ENCODE results near the gene EFHC1. TPM values are rescaled to one million over a fixed set of nuclear protein-coding genes. Genes with fewer than 3 reads are reported as not detected.

The EFHC1 gene
- total and polyA plus RNA-seq, 2 experiments from 2014 or later = 24.3 to 28.0 TPM

DNA sequence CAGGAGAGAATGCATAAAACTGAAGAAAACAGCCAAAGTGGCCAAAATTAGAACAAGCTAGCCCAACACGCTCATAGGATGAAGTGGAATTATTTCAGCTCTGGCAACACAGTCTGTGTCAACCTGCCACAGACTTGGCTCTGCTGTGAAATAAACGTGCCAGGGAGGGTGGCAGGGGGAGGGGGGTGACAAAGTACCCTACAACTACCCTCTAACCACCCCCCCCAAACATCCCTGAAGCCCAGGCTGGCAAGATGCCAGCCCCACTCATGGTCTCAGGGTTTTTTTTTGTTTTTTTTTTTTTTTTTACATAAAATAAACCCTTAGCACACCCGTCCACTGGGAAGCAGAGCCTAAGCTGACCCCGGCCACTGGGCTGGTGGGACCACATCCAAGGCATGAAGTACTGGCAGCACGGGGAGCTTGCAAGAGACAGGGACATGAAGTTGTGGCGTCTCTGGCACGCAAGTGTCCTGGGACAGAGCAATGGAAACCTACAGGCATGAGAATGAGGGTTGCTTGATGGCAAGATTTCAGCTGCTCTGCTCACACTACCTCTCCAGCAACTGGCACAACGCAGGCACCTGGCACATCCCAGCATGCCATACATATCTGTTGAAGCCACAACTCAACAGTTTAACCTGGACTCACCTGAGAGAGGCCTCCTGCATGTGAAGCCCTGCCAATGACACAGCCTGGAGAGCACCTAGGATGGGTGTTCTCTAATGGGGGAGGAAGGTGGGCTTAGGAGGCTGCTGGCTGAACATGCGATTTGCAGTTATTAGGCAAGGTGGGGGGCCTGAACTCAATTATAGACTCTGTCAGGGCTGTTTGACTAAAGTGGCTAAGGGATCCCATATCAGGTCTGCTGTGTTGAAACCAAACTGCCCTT, 80.3 kb downstream of the EFHC1 start:
- Mint-ChIP-seq H3K9me3 (no peaks in the 10 kb centered on the region), H3K4me1 (peaks cover 14% of the 10 kb centered on the region), H3K36me3 (ENCODE audit: low read depth) (peaks cover 15% of the 10 kb centered on the region; the same call in 2 of the 3 replicates), H3K27me3 (ENCODE audit: insufficient read depth, low read depth, poor library complexity) (peaks cover 13% of the 10 kb centered on the region), H3K27ac (no peak overlapping the region), H3K4me3 (no peak overlapping the region)
- Histone ChIP-seq H3K36me3 (ENCODE audit: insufficient read depth) (no peaks in the 10 kb centered on the region), H4K20me1 (replicated peaks; ENCODE audit: insufficient read depth) (no peaks in the 10 kb centered on the region), H3K4me3 (no peak overlapping the region), H3K27ac (ENCODE audit: low read depth) (no peak overlapping the region), H3K9me2 (ENCODE audit: insufficient read depth) (no peaks in the 10 kb centered on the region), H2AFZ (no peak overlapping the region), H3K4me2 (no peak overlapping the region), H3K4me1 (ENCODE audit: insufficient read depth) (no peaks in the 10 kb centered on the region), H3F3A (replicated peaks; ENCODE audit: low read depth) (no peaks in the 10 kb centered on the region), H3K79me2 (replicated peaks; ENCODE audit: insufficient read depth) (no peaks in the 10 kb centered on the region), H3K27me3 (ENCODE audit: insufficient read depth) (no peaks in the 10 kb centered on the region)
- DNase-seq (ENCODE audit: low spot score) (no peak), ATAC-seq (no peak)
- TF ChIP-seq ZNF114 (CRISPR knock-in tag; IDR thresholded peaks at IDR 0.05) (no peak), STAT1 (IDR thresholded peaks at IDR 0.05; ENCODE audit: unreplicated experiment) (no peak), NANOG (IDR thresholded peaks at IDR 0.05; ENCODE audit: borderline replicate concordance) (no peak), EZH2 (IDR thresholded peaks at IDR 0.05; ENCODE audit: low read depth, unreplicated experiment) (no peak), CREB1 (CRISPR knock-in tag; IDR thresholded peaks at IDR 0.05; ENCODE audit: low read depth) (no peak)
- TF ChIP-seq, protein P1, sequence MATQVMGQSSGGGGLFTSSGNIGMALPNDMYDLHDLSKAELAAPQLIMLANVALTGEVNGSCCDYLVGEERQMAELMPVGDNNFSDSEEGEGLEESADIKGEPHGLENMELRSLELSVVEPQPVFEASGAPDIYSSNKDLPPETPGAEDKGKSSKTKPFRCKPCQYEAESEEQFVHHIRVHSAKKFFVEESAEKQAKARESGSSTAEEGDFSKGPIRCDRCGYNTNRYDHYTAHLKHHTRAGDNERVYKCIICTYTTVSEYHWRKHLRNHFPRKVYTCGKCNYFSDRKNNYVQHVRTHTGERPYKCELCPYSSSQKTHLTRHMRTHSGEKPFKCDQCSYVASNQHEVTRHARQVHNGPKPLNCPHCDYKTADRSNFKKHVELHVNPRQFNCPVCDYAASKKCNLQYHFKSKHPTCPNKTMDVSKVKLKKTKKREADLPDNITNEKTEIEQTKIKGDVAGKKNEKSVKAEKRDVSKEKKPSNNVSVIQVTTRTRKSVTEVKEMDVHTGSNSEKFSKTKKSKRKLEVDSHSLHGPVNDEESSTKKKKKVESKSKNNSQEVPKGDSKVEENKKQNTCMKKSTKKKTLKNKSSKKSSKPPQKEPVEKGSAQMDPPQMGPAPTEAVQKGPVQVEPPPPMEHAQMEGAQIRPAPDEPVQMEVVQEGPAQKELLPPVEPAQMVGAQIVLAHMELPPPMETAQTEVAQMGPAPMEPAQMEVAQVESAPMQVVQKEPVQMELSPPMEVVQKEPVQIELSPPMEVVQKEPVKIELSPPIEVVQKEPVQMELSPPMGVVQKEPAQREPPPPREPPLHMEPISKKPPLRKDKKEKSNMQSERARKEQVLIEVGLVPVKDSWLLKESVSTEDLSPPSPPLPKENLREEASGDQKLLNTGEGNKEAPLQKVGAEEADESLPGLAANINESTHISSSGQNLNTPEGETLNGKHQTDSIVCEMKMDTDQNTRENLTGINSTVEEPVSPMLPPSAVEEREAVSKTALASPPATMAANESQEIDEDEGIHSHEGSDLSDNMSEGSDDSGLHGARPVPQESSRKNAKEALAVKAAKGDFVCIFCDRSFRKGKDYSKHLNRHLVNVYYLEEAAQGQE (IDR thresholded peaks at IDR 0.05; ENCODE audit: unreplicated experiment) = no peak
- TF ChIP-seq, protein P2, sequence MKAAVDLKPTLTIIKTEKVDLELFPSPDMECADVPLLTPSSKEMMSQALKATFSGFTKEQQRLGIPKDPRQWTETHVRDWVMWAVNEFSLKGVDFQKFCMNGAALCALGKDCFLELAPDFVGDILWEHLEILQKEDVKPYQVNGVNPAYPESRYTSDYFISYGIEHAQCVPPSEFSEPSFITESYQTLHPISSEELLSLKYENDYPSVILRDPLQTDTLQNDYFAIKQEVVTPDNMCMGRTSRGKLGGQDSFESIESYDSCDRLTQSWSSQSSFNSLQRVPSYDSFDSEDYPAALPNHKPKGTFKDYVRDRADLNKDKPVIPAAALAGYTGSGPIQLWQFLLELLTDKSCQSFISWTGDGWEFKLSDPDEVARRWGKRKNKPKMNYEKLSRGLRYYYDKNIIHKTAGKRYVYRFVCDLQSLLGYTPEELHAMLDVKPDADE (IDR thresholded peaks at IDR 0.05) = no peak
- TF ChIP-seq, protein P3, sequence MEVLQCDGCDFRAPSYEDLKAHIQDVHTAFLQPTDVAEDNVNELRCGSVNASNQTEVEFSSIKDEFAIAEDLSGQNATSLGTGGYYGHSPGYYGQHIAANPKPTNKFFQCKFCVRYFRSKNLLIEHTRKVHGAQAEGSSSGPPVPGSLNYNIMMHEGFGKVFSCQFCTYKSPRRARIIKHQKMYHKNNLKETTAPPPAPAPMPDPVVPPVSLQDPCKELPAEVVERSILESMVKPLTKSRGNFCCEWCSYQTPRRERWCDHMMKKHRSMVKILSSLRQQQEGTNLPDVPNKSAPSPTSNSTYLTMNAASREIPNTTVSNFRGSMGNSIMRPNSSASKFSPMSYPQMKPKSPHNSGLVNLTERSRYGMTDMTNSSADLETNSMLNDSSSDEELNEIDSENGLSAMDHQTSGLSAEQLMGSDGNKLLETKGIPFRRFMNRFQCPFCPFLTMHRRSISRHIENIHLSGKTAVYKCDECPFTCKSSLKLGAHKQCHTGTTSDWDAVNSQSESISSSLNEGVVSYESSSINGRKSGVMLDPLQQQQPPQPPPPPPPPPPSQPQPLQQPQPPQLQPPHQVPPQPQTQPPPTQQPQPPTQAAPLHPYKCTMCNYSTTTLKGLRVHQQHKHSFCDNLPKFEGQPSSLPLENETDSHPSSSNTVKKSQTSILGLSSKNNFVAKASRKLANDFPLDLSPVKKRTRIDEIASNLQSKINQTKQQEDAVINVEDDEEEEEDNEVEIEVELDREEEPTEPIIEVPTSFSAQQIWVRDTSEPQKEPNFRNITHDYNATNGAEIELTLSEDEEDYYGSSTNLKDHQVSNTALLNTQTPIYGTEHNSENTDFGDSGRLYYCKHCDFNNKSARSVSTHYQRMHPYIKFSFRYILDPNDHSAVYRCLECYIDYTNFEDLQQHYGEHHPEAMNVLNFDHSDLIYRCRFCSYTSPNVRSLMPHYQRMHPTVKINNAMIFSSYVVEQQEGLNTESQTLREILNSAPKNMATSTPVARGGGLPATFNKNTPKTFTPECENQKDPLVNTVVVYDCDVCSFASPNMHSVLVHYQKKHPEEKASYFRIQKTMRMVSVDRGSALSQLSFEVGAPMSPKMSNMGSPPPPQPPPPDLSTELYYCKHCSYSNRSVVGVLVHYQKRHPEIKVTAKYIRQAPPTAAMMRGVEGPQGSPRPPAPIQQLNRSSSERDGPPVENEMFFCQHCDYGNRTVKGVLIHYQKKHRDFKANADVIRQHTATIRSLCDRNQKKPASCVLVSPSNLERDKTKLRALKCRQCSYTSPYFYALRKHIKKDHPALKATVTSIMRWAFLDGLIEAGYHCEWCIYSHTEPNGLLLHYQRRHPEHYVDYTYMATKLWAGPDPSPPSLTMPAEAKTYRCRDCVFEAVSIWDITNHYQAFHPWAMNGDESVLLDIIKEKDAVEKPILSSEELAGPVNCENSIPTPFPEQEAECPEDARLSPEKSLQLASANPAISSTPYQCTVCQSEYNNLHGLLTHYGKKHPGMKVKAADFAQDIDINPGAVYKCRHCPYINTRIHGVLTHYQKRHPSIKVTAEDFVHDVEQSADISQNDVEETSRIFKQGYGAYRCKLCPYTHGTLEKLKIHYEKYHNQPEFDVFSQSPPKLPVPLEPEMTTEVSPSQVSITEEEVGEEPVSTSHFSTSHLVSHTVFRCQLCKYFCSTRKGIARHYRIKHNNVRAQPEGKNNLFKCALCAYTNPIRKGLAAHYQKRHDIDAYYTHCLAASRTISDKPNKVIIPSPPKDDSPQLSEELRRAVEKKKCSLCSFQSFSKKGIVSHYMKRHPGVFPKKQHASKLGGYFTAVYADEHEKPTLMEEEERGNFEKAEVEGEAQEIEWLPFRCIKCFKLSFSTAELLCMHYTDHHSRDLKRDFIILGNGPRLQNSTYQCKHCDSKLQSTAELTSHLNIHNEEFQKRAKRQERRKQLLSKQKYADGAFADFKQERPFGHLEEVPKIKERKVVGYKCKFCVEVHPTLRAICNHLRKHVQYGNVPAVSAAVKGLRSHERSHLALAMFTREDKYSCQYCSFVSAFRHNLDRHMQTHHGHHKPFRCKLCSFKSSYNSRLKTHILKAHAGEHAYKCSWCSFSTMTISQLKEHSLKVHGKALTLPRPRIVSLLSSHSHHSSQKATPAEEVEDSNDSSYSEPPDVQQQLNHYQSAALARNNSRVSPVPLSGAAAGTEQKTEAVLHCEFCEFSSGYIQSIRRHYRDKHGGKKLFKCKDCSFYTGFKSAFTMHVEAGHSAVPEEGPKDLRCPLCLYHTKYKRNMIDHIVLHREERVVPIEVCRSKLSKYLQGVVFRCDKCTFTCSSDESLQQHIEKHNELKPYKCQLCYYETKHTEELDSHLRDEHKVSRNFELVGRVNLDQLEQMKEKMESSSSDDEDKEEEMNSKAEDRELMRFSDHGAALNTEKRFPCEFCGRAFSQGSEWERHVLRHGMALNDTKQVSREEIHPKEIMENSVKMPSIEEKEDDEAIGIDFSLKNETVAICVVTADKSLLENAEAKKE (CRISPR knock-in tag; IDR thresholded peaks at IDR 0.05) = no peak
- TF ChIP-seq, protein P4, sequence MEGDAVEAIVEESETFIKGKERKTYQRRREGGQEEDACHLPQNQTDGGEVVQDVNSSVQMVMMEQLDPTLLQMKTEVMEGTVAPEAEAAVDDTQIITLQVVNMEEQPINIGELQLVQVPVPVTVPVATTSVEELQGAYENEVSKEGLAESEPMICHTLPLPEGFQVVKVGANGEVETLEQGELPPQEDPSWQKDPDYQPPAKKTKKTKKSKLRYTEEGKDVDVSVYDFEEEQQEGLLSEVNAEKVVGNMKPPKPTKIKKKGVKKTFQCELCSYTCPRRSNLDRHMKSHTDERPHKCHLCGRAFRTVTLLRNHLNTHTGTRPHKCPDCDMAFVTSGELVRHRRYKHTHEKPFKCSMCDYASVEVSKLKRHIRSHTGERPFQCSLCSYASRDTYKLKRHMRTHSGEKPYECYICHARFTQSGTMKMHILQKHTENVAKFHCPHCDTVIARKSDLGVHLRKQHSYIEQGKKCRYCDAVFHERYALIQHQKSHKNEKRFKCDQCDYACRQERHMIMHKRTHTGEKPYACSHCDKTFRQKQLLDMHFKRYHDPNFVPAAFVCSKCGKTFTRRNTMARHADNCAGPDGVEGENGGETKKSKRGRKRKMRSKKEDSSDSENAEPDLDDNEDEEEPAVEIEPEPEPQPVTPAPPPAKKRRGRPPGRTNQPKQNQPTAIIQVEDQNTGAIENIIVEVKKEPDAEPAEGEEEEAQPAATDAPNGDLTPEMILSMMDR (conservative IDR thresholded peaks at IDR 0.05; ENCODE audit: low read depth in 2 of 2) = no peak

Data from GM23338 (cell line).